ENCODE data around the gene SMIM32. TPM values are rescaled to one million over a fixed set of nuclear protein-coding genes. Genes with fewer than 3 reads are reported as not detected.

Gene SMIM32
- total and polyA plus RNA-seq, 9 of the 15 experiments (the other 6 are each of a cell fraction or from before 2014, with no cell fraction given): not detected

- Histone ChIP-seq H3K4me3 (no peak overlapping the region), H4K20me1 (replicated peaks; ENCODE audit: control insufficient read depth, insufficient read depth, low read length) (0 out of 2 replicates have a peak, but pooled peaks cover 3% of the 10 kb centered on the region), H3K9me1 (ENCODE audit: control insufficient read depth, insufficient read depth, low read length) (no peaks in the 10 kb centered on the region), H3K36me3 (ENCODE audit: control insufficient read depth, insufficient read depth, low read length) (no peaks in the 10 kb centered on the region), H3K4me2 (ENCODE audit: insufficient read depth, low read length) (no peak overlapping the region), H3K79me2 (ENCODE audit: control insufficient read depth, insufficient read depth, low read length) (no peaks in the 10 kb centered on the region), H3K9ac (ENCODE audit: insufficient read depth in 1 of 2, low read depth in 2 of 2, low read length in 2 of 2) (no peak overlapping the region; a peak in 1 of 4 replicates), H2AFZ (ENCODE audit: low read depth, low read length) (no peak overlapping the region), H3K4me1 (replicated peaks in 1 of 2; ENCODE audit: control insufficient read depth in 2 of 2, insufficient read depth in 2 of 2, low read length in 2 of 2) (peaks cover 4 to 20% of the 10 kb centered on the region in 2 experiments; a peak in 4 of 5 replicates), H3K27me3 (ENCODE audit: control insufficient read depth in 2 of 2, insufficient read depth in 2 of 2, low read length in 2 of 2) (peaks cover 0 to 36% of the 10 kb centered on the region in 2 experiments), H3K9me3 (replicated peaks; ENCODE audit: control insufficient read depth, insufficient read depth, low read depth, low read length) (no peaks in the 10 kb centered on the region), H3K27ac (ENCODE audit: extremely low read depth, low read depth, low read length) (no peak overlapping the region)
- 16% methylated on average over 17 of the region's 18 CpGs for WGBS (ENCODE audit: insufficient coverage, low coverage, missing lambda C conversion rate)
- ChIA-PET CTCF (ENCODE audit: low intra/inter-chr PET ratio) (no interaction called here), POLR2A (interaction anchor here (1.2 kb wide), 1 partner anchor 12 kb away, joined by 3 read pairs; no protein-coding TSS in a partner anchor)
- ATAC-seq (no peak; the same call in 2 of the 3 replicates), FAIRE-seq (no peak), DNase-seq (ENCODE audit: extremely low read depth in 1 of 4, low spot score in 3 of 4) (no peak)
- in situ Hi-C loops (cut with MboI): no loop called here
- intact Hi-C loops (cut with micrococcal nuclease): no loop called here
- no TSS peak for BruUV-seq (replicated peaks)
- TF ChIP-seq ZNF121 (CRISPR knock-in tag; conservative IDR thresholded peaks at IDR 0.05) (no peak), ZKSCAN8 (CRISPR knock-in tag; IDR thresholded peaks at IDR 0.05) (no peak), MBD2 (IDR thresholded peaks at IDR 0.05; ENCODE audit: borderline replicate concordance, low read depth) (no peak), PTRF (tag; IDR thresholded peaks at IDR 0.05) (no peak), CEBPB (tag; IDR thresholded peaks at IDR 0.05) (no peak), ZFP1 (CRISPR knock-in tag; IDR thresholded peaks at IDR 0.05) (no peak), KLF13 (tag; IDR thresholded peaks at IDR 0.05; ENCODE audit: borderline replicate concordance, low read depth) (no peak), POLR2B (IDR thresholded peaks at IDR 0.05; ENCODE audit: low read depth, partially characterized antibody) (no peak), ETV1 (tag; conservative IDR thresholded peaks at IDR 0.05; ENCODE audit: low read depth) (no peak), SP1 (CRISPR knock-in tag; IDR thresholded peaks at IDR 0.05) (no peak), MTA2 (IDR thresholded peaks at IDR 0.05; ENCODE audit: low read depth) (no peak), SMARCE1 (IDR thresholded peaks at IDR 0.05) (no peak), RHOXF2B (CRISPR knock-in tag; conservative IDR thresholded peaks at IDR 0.05) (no peak), THRB (CRISPR knock-in tag; conservative IDR thresholded peaks at IDR 0.05) (no peak), BACH1 (tag; IDR thresholded peaks at IDR 0.05) (no peak), CREB3 (tag; conservative IDR thresholded peaks at IDR 0.05; ENCODE audit: low read depth) (no peak)
These were observed 467 bp upstream of the SMIM32 start for GRCh38 chr5:136193322-136193935.

Data from K562 (cell line).